Fibroblast of villous mesenchyme (primary cell): ENCODE measurements around the gene ALDH4A1. TPM values are rescaled to one million over a fixed set of nuclear protein-coding genes. Genes with fewer than 3 reads are reported as not detected.

Experiments
- DNase-seq: peaks from one replicate; pipeline ENCODE4 v3.0.0-alpha.2; 2010; ENCODE audit warnings: low read depth
- H3K4me3 ChIP-seq: 2 replicates; pipeline ENCODE4 v1.5.1; 2011; ENCODE audit warnings: low read depth, mild to moderate bottlenecking, low read length
- total RNA-seq: library from RNA; depleted of rRNA; stranded (reverse); fragments of >200 nt; gene quantifications from 2 replicates; pipeline ENCODE4 v1.2.3, GENCODE V29; 2012
- TF ChIP-seq, protein P1 (sequence below): IDR thresholded peaks from 2 replicates; pipeline ENCODE4 v1.5.1; 2012; ENCODE audit warnings: low read depth, mild to moderate bottlenecking, low read length; ENCODE audit not compliant: insufficient read depth

ALDH4A1 gene
- total RNA-seq, 1 donor: 13.0 TPM

DNA sequence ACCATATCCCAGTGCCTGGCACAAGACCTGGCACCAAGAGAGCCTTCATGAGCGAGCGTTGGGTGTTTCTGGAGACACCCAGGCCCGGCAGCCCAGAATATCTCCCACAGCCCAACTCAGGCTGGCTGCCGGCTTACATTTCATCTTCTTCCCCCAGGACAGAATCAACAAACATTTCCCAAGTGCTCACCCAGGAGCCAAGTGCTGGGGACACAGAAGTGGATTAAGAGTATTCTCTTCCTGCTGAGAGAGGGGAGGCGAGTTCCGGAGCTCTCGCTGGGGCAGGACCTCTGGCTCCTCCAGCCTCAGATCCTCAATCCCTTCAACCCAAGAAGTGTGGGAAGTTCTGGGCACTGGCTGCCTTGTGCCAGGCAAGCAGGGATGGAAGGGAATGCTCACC, 30.5 kb upstream of the ALDH4A1 start:
- H3K4me3 ChIP-seq: no peak overlapping the region
- TF ChIP-seq, protein P1, sequence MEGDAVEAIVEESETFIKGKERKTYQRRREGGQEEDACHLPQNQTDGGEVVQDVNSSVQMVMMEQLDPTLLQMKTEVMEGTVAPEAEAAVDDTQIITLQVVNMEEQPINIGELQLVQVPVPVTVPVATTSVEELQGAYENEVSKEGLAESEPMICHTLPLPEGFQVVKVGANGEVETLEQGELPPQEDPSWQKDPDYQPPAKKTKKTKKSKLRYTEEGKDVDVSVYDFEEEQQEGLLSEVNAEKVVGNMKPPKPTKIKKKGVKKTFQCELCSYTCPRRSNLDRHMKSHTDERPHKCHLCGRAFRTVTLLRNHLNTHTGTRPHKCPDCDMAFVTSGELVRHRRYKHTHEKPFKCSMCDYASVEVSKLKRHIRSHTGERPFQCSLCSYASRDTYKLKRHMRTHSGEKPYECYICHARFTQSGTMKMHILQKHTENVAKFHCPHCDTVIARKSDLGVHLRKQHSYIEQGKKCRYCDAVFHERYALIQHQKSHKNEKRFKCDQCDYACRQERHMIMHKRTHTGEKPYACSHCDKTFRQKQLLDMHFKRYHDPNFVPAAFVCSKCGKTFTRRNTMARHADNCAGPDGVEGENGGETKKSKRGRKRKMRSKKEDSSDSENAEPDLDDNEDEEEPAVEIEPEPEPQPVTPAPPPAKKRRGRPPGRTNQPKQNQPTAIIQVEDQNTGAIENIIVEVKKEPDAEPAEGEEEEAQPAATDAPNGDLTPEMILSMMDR: no peak
- no peak for DNase-seq

DNA sequence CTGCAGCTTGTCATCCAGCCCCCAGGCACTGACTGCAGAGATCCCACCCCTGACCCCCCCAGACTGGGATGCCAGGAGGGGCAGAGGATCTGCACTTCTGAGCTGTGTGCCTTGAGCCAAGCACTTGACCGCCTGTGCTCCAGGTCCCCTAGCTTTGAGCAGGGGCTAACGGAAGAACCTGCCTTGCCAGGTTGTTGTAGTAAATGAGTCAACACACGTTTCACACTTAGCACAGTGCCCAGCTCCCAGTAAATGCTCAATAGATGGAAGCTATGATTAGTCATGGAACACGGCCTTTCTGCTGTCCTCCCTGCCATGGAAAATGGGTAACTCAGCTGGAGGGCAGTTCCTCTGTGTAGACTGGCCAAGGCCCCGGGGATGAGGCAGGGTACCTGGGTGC, 30.0 kb upstream of the ALDH4A1 start:
- DNase-seq: no peak

DNA sequence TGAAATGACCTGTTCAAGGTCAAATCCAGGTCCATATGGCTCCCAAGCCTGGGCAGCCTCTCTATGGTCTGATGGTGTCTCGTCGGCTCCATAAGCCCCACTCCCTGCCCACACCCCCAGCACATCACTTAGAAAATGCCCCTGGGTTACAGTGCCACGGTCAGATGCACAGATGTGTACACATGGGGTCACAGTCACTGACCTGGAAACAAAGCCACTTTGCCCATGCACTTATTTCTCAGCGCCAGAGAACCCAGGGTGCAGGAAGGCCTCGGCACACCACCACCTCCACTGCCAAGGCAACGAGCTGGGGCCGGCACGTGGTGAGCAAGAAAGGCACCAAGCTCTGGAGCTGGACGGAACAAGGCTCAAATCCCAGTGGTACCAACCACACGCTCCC, 29.4 kb upstream of the ALDH4A1 start:
- no peak overlapping the region for H3K4me3 ChIP-seq
- TF ChIP-seq, protein P1: no peak
- DNase-seq: no peak

More for the DNA sequence above, 30.0 kb upstream of the ALDH4A1 start:
- H3K4me3 ChIP-seq: no peak overlapping the region
- TF ChIP-seq, protein P1: no peak

DNA sequence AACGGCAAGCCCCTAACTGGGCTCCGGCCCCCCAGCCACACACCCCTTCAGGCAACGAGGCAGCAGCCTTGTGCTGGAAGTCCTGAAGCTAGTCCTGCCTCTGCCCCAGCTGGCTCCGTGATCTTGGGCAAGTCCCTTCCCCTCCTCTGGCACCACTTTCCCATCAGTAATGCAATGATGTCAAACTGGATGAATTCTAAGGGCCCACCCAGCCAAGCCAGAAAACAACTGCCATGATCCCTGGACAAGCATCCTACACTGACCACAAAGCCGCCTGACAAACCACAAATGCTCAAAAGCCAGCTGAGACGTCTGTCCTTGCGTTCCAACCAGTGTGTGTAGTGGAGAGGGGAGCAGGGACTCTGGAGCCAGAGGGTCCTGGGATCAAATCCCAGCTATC, 27.3 kb upstream of the ALDH4A1 start:
- TF ChIP-seq, protein P1: no peak
- no peak overlapping the region for H3K4me3 ChIP-seq
- peak; percentile 72 for DNase-seq

DNA sequence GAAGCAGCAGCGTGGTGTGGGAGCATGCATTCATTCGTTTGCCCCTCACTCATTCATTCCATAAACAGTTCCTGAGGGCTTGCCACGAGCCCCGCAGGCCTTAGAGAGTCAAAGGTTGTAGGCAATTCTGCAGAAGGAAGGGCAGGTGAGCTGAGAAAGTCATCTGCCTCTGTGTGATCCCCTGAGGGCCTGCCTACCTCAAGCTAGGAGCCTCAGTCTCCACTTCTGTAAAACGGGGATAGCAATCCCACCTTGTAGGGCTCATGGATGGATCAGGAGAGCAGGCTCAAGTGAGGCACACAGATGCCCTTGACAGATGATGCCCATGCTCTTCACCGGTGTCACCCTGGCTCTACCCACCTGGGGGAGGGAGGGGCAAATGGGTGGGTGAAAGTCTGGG, 26.6 kb upstream of the ALDH4A1 start:
- no peak overlapping the region for H3K4me3 ChIP-seq
- TF ChIP-seq, protein P1: no peak
- no peak for DNase-seq

DNA sequence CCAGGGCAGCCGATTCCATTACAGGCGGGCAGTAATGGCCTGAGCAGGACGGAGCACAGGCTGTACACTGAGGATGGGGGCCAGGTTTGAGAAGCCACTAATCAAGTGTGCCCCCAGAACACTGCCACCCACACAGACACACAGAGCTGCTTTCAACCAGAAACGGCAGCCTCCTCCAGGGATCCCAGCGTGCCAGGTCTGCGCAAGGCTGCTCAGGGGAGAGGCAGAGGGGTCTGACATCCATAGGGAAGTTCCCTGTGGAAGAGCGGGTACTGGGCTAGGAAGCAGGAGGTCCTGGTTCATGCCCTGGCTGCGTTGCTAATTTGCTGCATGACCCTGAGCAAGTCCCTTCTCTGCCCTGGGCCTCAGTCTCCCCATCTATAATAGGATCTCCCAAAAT, 26.1 kb upstream of the ALDH4A1 start:
- TF ChIP-seq, protein P1: no peak
- DNase-seq: no peak

DNA sequence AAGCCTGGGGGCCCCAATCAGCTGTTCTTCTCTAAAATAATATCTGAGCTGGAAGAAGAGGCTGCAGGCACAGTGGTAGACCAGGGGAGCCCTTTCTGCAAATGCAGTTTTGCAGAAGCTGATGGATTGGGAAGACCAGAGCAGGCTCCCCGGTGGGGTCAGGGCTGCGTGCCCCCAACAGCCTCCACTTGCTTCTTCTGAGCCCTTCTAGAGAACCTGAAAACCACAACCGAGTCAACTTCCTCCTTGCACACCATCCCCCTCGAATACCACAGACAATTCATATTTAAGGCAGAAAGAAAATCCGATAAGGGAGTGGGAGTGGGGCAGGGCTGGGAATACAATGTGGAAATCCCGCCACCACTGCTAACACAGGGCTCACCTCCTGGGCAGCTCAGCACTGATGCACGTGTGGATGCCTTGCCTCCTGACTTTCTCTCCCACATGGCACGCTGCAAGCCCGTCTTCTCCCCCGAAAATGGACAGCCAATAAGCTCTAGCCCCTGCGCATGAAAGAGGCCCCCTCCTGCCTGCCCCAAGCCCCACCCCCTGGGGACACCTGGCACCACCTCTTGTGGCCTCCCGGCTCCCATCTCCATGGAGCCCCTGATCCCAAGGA, 25.4 kb upstream of the ALDH4A1 start:
- TF ChIP-seq, protein P1: no peak
- H3K4me3 ChIP-seq: no peak overlapping the region
- no peak for DNase-seq

More for the DNA sequence above, 26.1 kb upstream of the ALDH4A1 start:
- H3K4me3 ChIP-seq: no peak overlapping the region
